HepG2 (cell line): ENCODE data around the gene SERPINI1.

Source experiments
- CEBPB ChIP-seq: IDR thresholded peaks from 2 replicates; pipeline ENCODE4 v1.6.1; 2011; ENCODE audit warnings: low read depth, low read length, improper control_type of control experiment, borderline replicate concordance
- MNT ChIP-seq: fragments of 450-650 bp; IDR thresholded peaks from 2 replicates; pipeline ENCODE4 v1.6.1; 2016
- PTBP1 ChIP-seq: fragments of 200-400 bp; formaldehyde crosslinking; IDR thresholded peaks from 2 replicates; pipeline ENCODE4 v1.6.1; 2018; ENCODE audit warnings: low read length, low read depth; ENCODE audit not compliant: poor library complexity, severe bottlenecking
- YY1 ChIP-seq: IDR thresholded peaks from 2 replicates; pipeline ENCODE4 v1.6.1; 2011; ENCODE audit warnings: low read length, low read depth, moderate library complexity, mild to moderate bottlenecking; ENCODE audit not compliant: insufficient read depth, insufficient replicate concordance
- ZBTB42 ChIP-seq: sonication (generic); formaldehyde crosslinking; IDR thresholded peaks from 2 replicates; pipeline ENCODE4 v1.5.0; 2020; ENCODE audit warnings: mild to moderate bottlenecking, missing genetic modification reagents
- TF ChIP-seq, protein P1 (sequence below): sonication (generic); formaldehyde crosslinking; IDR thresholded peaks from 2 replicates; pipeline ENCODE4 v1.4.0; 2020; ENCODE audit warnings: low read depth, mild to moderate bottlenecking, missing genetic modification reagents
- TF ChIP-seq, protein P2 (sequence below), 2 experiments: fragments of 450-650 bp in 1 of 2; sonication (generic) in 1 of 2; formaldehyde crosslinking; IDR thresholded peaks; 2 replicates each; pipeline versions ENCODE4 v1.5.0 to v1.8.0; 2020 to 2022; ENCODE audit warnings: mild to moderate bottlenecking in 1 of 2, missing genetic modification reagents in 1 of 2

DNA sequence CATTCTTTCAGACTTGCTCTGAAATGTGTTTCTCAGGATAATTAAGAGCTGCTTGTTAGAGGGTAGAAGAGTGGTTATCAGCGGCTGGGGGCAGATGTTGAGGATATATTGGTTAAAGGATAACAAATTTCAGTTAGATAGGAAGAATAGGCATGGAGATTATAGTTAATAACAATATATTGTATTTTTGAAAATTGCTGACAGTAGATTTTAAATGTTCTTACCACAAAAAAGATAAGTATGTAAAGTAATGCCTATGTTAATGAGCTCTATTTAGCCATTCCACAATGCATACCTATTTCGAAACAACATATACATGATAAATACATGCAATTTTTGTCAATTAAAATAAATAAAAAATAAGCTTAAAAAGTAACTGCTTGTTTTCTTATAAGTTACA lies 123.3 kb downstream of the SERPINI1 start:
- TF ChIP-seq CEBPB (no peak), MNT (no peak), PTBP1 (no peak), ZBTB42 (CRISPR knock-in tag) (no peak), YY1 (no peak)
- TF ChIP-seq, protein P1, sequence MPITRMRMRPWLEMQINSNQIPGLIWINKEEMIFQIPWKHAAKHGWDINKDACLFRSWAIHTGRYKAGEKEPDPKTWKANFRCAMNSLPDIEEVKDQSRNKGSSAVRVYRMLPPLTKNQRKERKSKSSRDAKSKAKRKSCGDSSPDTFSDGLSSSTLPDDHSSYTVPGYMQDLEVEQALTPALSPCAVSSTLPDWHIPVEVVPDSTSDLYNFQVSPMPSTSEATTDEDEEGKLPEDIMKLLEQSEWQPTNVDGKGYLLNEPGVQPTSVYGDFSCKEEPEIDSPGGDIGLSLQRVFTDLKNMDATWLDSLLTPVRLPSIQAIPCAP (CRISPR knock-in tag) = no peak
- TF ChIP-seq, protein P2, sequence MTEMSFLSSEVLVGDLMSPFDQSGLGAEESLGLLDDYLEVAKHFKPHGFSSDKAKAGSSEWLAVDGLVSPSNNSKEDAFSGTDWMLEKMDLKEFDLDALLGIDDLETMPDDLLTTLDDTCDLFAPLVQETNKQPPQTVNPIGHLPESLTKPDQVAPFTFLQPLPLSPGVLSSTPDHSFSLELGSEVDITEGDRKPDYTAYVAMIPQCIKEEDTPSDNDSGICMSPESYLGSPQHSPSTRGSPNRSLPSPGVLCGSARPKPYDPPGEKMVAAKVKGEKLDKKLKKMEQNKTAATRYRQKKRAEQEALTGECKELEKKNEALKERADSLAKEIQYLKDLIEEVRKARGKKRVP (CRISPR knock-in tag; IDR thresholded peaks at IDR 0.05) = no peak
